Parathyroid adenoma (tissue), 2 donors: ENCODE data around the gene TRABD2B.

Experiments used
- H2AFZ ChIP-seq: fragments of 300-600 bp; sonication (generic); one replicate; pipeline ENCODE4 v1.7.0; 2017; ENCODE audit warnings: antibody characterized with exemption, mild to moderate bottlenecking
- H3K27ac ChIP-seq: fragments of 300-600 bp; sonication (generic); one replicate; pipeline ENCODE4 v1.7.0; 2017
- H3K27me3 ChIP-seq: fragments of 300-600 bp; sonication (generic); one replicate; pipeline ENCODE4 v1.7.0; 2017; ENCODE audit warnings: low read length; ENCODE audit not compliant: control insufficient read depth, insufficient read depth
- H3K36me3 ChIP-seq: fragments of 300-600 bp; sonication (generic); one replicate; pipeline ENCODE4 v1.7.0; 2017; ENCODE audit warnings: low read length; ENCODE audit not compliant: control insufficient read depth, insufficient read depth
- H3K4me1 ChIP-seq: fragments of 300-600 bp; sonication (generic); one replicate; pipeline ENCODE4 v1.7.0; 2017; ENCODE audit warnings: control low read depth
- H3K4me2 ChIP-seq: fragments of 300-600 bp; sonication (generic); one replicate; pipeline ENCODE4 v1.7.0; 2017; ENCODE audit warnings: low read length
- H3K4me3 ChIP-seq: fragments of 300-600 bp; sonication (generic); one replicate; pipeline ENCODE4 v1.7.0; 2017; ENCODE audit warnings: low read depth, low read length
- H3K79me2 ChIP-seq: fragments of 300-600 bp; sonication (generic); one replicate; pipeline ENCODE4 v1.7.0; 2017; ENCODE audit warnings: control low read depth
- H3K9ac ChIP-seq: fragments of 300-600 bp; sonication (generic); one replicate; pipeline ENCODE4 v1.7.0; 2017; ENCODE audit warnings: mild to moderate bottlenecking
- H3K9me3 ChIP-seq: fragments of 300-600 bp; sonication (generic); one replicate; pipeline ENCODE4 v1.7.0; 2017; ENCODE audit warnings: low read length; ENCODE audit not compliant: control insufficient read depth
- CTCF ChIP-seq: fragments of 300-600 bp; sonication (generic); IDR thresholded peaks from one replicate; pipeline ENCODE4 v1.7.0; 2017; ENCODE audit warnings: antibody characterized with exemption, mild to moderate bottlenecking
- donor health status: primary hyperparathyroidism.

The TRABD2B gene

GRCh38 chr1:48033495-48034045 lies 36.4 kb upstream of the TRABD2B start:
- Histone ChIP-seq H3K4me2 (no peak overlapping the region), H2AFZ (no peak overlapping the region), H3K4me3 (no peak overlapping the region), H3K79me2 (no peaks in the 10 kb centered on the region), H3K27ac (no peak overlapping the region), H3K9ac (no peak overlapping the region), H3K4me1 (no peaks in the 10 kb centered on the region), H3K27me3 (no peaks in the 10 kb centered on the region), H3K36me3 (no peaks in the 10 kb centered on the region), H3K9me3 (no peaks in the 10 kb centered on the region)
- no peak for TF ChIP-seq CTCF

- Histone ChIP-seq H2AFZ (no peak overlapping the region), H3K27ac (no peak overlapping the region), H3K36me3 (no peaks in the 10 kb centered on the region)
Measured at GRCh38 chr1:48031676-48032075, 34.5 kb upstream of the TRABD2B start.

GRCh38 chr1:48030696-48031365 lies 33.6 kb upstream of the TRABD2B start:
- Histone ChIP-seq H3K27ac (no peak overlapping the region), H2AFZ (no peak overlapping the region), H3K9ac (no peak overlapping the region), H3K27me3 (no peaks in the 10 kb centered on the region), H3K4me1 (no peaks in the 10 kb centered on the region), H3K4me2 (no peak overlapping the region), H3K79me2 (no peaks in the 10 kb centered on the region), H3K36me3 (no peaks in the 10 kb centered on the region), H3K9me3 (no peaks in the 10 kb centered on the region), H3K4me3 (no peak overlapping the region)
- TF ChIP-seq CTCF, result no peak

More at GRCh38 chr1:48031676-48032075, 34.5 kb upstream of the TRABD2B start:
- no peak overlapping the region for H3K9ac ChIP-seq
- no peaks in the 10 kb centered on the region for H3K27me3 ChIP-seq
- H3K4me2 ChIP-seq, result no peak overlapping the region
- H3K4me3 ChIP-seq, result no peak overlapping the region
- TF ChIP-seq CTCF, result no peak
- H3K4me1 ChIP-seq, result no peaks in the 10 kb centered on the region
- H3K79me2 ChIP-seq, result no peaks in the 10 kb centered on the region
- no peaks in the 10 kb centered on the region for H3K9me3 ChIP-seq

GRCh38 chr1:48030211-48030610 lies 33.0 kb upstream of the TRABD2B start:
- H3K9me3 ChIP-seq, result no peaks in the 10 kb centered on the region
- H3K27me3 ChIP-seq, result no peaks in the 10 kb centered on the region
- H3K79me2 ChIP-seq, result no peaks in the 10 kb centered on the region
- no peak overlapping the region for H3K4me3 ChIP-seq
- no peak overlapping the region for H3K27ac ChIP-seq
- no peaks in the 10 kb centered on the region for H3K4me1 ChIP-seq
- no peak for TF ChIP-seq CTCF
- H3K36me3 ChIP-seq, result no peaks in the 10 kb centered on the region
- no peak overlapping the region for H3K4me2 ChIP-seq
- H3K9ac ChIP-seq, result no peak overlapping the region
- H2AFZ ChIP-seq, result no peak overlapping the region
